Measurements from ENCODE around the gene PPT2. TPM values are rescaled to one million over a fixed set of nuclear protein-coding genes. Genes with fewer than 3 reads are reported as not detected.

The PPT2 gene
- total and polyA plus RNA-seq, 2 of the 8 experiments (the other 6 are each of a cell fraction or from before 2014, with no cell fraction given), result 24.1 to 39.5 TPM

DNA sequence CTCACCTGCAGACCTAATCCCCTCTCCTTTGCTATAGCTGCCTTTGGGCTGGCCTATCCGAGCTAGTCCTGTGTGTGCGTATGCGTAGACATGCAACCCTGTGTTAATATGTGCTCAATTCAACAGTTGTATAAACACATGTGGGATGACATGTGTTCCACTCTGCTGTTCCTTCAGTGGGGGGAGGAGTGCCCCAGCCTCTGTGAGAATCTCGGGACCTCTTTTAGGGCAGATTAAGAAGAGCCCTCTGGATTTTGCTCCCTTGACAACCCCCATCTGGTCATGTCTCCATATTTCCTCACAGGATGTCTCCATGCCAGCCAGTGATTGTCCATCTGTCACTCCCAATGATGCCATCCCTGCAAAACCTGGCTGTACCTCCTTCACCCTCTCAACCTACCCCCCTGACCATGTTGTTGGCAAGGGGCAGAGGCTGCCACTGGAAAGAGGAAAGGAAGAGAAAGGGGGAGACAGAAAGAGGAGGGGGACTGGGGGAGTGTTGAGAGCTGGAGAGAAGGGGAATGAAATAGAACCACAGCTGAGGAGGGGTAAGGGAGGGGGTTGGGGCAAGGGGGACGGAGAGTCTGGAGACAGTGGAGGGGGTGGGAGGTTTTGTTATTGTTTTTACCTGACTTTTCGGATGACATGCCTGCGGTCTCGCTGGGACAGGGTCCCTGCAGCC is 2.6 kb upstream of the PPT2 start (continued):
- no peak for TF ChIP-seq CEBPB (IDR thresholded peaks at IDR 0.05; ENCODE audit: low read depth, low read length)
- no peak for TF ChIP-seq RFX5 (IDR thresholded peaks at IDR 0.05; ENCODE audit: borderline replicate concordance, low read depth, low read length)
- TF ChIP-seq CBX5 (IDR thresholded peaks at IDR 0.05; ENCODE audit: low read depth, low read length), result no peak
- TF ChIP-seq NRF1 (IDR thresholded peaks at IDR 0.05; ENCODE audit: low read depth, low read length), result no peak

All from H1 (cell line).